ENCODE results near the gene SLC16A1.

Gene SLC16A1

DNA sequence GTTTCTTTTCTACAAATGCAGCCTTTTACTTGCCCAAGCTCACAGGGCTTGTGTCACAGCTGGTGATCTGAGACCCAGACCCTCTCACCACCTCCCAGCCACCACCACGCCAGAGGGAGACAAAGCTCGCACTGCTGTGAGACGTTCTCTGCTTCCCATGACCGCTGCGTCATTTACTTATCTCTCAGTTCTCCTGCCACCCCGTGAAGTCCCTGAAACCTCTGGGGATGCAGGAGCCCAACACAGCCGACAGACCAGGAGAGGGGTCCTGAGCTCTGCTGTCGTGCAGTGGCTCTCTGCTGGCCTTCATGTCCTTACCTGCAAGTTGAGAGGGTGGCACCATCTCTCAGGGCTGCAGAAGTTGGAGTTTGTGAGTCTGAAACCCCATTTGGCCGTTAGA is 77.7 kb downstream of the SLC16A1 start:
- DNase-seq = no peak

DNA sequence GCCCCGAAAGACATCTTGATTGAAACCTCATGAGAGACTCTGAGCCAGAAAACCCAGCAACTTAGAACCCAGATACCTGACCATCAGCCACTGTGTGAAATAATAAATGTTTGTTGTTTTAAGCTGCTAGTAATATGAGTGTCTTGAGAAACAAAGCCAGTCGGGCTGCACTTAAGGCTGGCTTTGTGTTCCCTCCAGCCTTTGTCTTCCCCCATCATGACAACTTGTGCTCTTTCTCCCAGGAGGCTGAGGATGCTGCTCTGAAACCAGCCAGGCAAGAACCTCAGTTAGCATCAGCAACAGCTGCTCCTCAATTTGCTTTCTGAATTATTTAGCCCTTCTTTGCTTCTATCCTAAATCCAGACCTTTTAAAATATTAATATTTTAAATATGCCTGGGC is 78.2 kb downstream of the SLC16A1 start:
- peak; percentile 29 for DNase-seq

DNA sequence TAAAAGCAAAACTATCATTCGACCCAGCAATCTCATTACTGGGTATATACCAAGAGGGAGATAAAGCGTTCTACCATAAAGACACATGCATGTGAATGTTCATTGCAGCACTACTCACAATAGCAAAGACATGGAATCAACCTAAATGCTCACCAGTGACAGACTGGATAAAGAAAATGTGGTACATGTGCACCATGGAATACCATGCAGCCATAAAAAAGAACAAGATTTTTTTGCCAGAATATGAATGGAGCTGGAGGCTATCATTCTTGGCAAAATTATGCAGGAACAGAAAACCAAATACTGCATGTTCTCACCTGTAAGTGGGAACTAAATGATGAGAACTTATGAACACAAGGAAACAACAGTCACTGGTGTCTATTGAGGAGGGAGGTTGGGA is 79.7 kb downstream of the SLC16A1 start:
- DNase-seq = no peak

DNA sequence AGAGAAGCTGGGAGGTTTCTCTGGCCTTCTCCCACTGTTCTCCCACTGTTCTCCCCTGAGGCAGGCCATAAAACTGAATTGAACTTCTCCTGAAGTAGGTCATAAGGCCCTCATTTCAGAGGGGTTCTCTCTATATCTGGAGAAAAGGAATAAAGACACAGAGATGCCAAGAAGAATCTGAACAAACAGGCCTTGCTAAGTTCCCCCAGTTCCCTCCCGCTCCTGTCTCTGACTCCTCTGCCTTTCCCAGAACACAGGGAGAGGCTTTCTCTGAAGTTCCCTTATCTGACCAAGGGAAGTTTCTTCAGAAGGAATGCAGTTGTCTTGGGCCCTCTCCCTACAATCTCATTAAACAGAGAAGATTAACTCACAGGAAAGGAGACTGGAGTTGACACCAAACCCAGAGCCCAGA is 83.4 kb downstream of the SLC16A1 start:
- no peak for DNase-seq

DNA sequence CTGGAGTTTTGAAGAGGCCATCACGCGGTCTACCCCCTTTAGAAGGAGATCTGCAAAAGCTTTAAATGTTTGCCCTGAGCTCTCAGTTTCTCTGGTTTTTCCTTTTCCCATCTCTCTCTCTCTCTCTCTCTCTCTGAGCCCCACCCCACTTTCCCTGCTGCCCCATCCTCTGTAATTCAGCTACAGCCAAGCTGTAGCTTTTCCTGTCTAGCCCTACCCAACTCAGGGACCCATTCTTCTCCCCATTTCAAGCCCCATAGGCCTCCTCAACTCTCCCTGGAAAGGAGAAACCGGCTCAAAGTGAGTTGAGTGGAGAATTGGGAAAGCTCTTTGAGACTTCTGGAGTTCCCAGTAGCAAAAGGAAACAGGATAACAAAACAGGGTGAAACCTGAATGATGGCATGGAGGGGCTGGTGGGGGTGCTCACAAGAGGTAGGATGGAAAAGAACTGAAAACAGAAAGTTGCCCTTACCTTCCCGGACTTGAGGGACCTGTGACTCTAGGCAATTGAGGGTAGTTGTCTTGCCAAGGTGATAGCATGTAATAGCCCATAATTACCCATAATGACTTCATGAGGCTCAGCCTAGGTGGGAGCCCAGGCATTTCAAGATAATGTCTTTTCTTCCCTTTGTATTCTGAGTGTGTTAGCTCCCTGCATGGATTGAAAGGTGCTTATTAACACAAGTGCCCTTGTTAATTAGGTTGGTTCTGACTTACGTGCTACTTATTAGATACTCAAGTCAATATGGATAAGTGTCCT is 84.9 kb downstream of the SLC16A1 start:
- DNase-seq = peak; percentile 94

DNA sequence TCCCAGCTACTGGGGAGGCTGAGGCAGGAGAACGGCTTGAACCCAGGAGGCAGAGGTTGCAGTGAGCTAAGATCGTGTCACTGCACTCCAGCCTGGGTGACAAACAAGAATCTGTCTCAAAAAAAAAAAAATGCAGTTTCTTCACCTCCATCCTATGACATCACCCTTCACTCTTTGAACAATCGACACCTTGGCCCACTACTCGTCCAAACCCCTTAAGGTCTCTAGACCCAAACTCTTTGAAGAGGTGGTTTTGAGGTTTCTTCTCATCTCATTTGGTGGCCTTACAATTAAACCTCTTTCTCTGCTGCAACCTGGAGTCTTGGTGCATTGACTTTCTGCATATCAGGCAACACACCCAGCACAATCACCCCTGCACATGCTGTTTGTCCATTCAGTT is 86.1 kb downstream of the SLC16A1 start:
- no peak for DNase-seq

DNA sequence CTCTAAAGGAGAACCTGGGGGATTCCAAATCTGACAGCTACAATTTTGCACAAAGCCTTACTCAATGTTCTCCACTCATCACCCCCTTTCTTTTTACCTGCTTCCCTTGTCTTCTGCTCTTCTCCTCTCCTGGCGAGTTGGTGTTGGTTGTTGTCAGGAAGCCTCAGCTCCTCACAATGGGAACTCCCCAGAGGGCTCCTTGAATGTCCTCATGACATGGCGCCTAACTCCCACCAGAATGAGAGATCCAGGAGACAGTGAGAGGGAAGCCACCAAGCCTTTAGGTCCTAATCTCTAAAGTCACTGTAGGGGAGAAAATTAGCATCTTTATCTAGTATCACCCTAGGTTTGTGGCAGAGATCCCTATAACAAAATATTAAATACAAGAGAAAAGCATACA is 87.8 kb downstream of the SLC16A1 start:
- no peak for DNase-seq

- no peak for DNase-seq
Measured at GRCh38 chr1:112866981-112867380, 89.0 kb downstream of the SLC16A1 start.

GRCh38 chr1:112866151-112866550 is 89.8 kb downstream of the SLC16A1 start:
- no peak for DNase-seq

- no peak for DNase-seq
Measured at GRCh38 chr1:112862753-112863426, 93.1 kb downstream of the SLC16A1 start.

All from NCI-H2227 treated with DMSO at 0.1 percent for 48 hours (cell line).